GM18907 (cell line): Measurements from ENCODE around the gene NOC2L.
"Not testable (repeated sequence)": the region's sequence is repeated elsewhere in the genome, so short reads cannot be mapped to it uniquely, and the experiment has no call there.

Experiments
- ATAC-seq: cut with Tn5 transposase; IDR thresholded peaks from one replicate; pipeline ENCODE4 v1.9.1; 2021; ENCODE audit warnings: mild to moderate bottlenecking, moderate library complexity; ENCODE audit not compliant: unreplicated experiment

NOC2L gene

GRCh38 chr1:994546-994945, 35.5 kb upstream of the NOC2L start:
- not testable (repeated sequence) for ATAC-seq

DNA sequence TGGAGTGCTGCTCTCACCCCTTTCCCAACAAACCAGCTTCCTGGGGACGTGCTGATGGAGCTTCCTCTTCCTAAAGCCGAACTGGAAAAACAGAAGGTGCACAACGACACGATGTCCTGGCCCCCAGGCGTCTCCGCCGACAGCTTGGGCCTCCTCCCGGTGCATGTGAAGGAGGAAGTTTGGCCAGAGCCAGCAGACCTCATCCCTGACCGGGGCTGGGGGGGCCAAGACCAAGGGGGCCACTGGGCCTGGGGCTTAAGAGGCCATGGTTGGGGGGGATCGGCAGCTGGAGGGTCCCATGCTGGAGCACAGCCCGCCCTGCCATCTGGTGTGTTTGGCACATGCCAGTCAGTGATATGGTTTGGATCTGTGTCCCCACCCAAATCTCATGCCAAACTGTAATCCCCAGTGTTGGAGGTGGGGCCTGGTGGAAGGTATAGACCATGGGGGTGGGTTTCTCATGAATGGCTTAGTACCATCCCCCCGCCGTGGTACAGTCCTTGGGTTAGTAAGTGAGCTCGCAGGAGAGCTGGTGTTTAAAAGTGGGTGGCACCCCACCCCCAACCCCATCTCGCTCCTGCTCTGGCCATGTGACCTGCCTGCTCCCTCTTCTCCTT, 34.4 kb upstream of the NOC2L start:
- no peak for ATAC-seq

DNA sequence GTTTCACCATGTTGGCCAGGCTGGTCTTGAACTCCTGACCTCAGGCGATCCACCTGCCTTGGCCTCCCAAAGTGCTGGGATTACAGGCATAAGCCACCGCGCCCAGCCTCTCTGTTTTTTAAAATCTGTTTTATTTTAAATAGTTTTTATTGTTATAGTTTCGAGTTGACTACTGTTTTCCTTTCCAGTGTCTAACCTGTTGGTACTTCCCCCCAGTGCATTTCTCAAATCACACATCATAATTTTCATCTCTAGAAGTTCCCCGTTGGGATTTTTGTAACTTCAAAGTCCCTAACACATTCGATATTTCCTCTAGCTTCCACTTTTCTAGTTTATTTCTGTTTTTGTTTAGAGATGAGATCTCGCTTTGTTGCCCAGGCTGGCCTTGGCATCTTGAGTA, 33.3 kb upstream of the NOC2L start:
- no peak for ATAC-seq

DNA sequence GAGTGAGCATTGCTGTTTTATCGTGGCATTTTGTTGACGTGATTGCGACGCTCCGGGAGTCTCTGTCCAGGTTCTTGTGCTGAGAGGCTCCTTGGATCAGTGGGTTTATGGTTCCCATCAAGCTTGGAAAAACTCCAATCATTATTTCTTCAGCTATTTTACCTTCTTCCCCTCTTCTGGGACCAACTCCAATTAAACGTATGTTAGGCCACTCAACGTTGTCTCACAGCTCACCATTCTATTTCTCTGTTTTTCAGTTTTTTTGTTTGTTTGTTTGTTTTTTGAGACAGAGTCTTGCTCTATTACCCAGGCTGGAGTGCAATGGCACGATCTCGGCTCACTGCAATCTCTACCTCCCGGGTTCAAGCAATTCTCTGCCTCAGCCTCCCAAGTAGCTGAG, 32.8 kb upstream of the NOC2L start:
- ATAC-seq, result no peak

GRCh38 chr1:991275-991674, 32.2 kb upstream of the NOC2L start:
- ATAC-seq, result not testable (repeated sequence)

GRCh38 chr1:988061-988460, 29.0 kb upstream of the NOC2L start:
- not testable (repeated sequence) for ATAC-seq

DNA sequence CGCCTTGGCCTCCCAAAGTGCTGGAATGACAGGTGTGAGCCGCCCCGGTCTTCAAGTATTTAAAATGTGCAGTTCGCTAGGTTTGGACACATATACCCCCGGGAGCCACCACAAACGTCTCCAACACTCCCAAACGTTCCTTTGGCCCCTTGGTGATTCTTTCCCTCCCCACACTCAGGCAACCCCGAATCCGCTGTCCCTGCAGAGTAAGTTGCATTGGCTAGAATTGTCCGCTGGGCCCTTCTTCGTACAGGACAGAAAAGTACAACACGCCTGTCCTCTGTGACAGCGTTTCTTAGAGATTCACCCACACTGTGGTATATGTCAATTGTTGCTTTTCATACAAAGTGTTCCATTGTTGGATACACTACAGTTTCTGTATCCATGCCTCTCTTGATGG, 26.1 kb upstream of the NOC2L start:
- no peak for ATAC-seq

DNA sequence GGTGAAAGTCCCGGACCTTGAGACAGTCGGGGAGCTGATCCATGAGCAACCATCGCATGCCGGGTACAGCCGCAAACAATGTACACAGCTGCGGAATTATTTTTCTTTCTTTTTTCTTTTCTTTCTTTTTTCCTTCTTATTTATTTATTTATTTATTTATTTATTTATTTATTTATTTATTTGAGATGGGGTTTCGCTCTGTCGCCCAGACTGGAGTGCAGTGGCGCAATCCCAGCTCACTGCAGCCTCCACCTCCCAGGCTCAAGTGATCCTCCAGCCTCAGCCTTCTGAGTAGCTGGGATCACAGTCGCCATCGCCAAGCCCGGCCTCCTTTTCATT, 25.4 kb upstream of the NOC2L start:
- ATAC-seq, result no peak

GRCh38 chr1:983798-984475, 24.9 kb upstream of the NOC2L start:
- no peak for ATAC-seq

DNA sequence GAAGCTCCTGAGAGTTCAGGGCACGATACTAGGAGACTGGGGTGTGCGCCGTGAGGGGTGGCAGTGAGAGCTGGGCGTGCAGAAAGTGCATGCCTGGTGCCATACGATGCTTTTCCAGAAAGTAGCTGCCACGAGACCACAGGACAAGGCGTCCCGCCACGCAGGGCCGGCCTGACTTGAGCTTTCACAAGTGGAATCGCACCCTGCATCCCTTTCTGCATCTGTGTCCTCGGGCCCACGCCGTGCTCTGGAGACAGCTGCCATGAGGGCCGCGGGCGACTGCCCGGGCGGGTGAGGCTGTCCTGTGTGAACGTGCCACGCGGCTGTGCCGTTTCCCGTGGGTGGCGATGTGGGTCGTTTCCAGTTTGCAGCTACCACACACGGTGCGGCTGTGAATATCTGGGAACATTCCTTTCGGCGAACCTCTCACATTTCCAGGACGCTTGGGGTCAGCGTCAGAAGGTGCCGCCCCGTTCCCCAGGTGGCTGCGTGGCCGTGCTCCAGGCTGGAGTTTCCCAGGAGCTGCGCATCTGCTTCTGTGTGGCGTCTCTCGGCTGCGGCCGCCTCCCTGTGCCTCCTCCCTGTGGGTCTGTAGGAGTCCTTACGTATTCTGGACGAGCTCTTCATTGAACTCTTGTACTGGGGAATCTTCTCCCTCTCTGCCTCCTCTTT, 23.8 kb upstream of the NOC2L start:
- ATAC-seq, result no peak

DNA sequence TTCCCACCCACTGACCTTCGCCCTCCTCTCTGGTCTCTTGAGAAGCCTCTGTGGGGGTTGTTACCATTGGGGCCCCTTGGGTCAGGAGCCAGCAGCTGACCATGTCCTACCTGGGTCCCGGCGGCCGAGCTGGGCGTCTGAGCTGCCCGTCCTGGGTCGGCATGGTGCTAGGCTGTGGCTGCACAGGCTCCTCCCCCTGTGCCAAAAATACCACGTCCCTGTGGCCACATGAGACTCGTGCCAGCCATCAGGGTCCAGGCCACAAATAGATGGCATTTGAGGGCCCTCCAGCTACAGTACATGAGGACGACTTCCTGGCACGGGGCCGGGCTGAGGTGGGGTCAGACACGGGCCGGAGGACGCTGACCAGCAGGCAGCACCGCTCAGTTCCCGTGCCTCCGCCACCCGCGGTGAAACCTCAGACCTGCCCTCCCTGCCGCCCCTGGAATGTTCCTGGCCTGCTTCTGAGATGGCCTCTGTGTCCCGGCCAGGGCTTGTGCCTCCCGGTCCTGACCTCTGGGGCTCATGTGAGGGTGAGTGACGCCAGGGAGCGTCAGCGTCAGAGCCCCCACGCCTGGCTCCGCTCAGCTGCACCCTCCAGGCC, 23.0 kb upstream of the NOC2L start, which contains the start of gene PERM1:
PERM1 (minus strand) TSS at position 139 of the 604 bp plus-strand sequence. CDS start 1,064 bp downstream, outside the sequence.
- no peak for ATAC-seq

- no peak for ATAC-seq
Measured at GRCh38 chr1:981491-981954, 22.5 kb upstream of the NOC2L start.

GRCh38 chr1:980602-981395, 21.7 kb upstream of the NOC2L start:
- no peak for ATAC-seq

DNA sequence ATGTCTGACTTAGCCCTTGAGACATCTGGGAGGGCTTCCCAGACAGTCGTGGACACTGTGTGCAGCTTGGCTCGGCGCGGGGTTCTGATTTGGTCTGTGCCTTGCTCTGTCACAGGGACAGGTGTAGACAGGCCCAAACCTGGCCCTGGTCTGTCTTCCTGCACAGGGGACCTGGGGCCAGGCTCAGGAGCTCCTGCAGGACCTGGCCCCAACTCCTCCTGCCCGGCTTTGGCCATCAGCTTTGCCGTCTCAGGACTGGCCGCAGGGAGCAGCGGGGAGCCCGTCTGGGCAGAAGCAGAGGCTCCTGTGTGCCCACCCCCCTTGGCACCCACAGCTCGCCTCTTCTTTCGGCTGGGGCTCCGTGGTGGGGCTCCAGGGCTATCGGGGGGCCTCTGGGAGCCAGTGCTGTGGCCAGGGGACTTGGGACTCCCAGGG, 21.1 kb upstream of the NOC2L start:
- no peak for ATAC-seq

DNA sequence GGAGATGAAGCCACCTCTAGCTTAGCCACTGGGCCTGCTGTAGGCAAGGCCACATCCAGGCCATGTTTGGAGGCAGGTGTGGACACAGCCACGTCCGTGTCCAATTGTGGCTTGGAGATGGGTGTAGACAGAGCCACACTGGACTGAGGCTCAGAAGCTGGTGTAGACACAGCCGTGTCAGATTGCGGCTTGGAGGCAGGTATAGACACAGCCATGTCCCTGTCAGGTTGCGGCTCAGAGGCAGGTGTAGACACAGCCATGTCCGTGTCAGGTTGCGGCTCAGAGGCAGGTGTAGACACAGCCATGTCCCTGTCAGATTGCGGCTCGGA, 20.7 kb upstream of the NOC2L start:
- no peak for ATAC-seq

- no peak for ATAC-seq
Measured at GRCh38 chr1:978835-979743, 20.0 kb upstream of the NOC2L start.

- no peak for ATAC-seq
Measured at GRCh38 chr1:978069-978834, 19.2 kb upstream of the NOC2L start.

- ATAC-seq, result not testable (repeated sequence)
Measured at GRCh38 chr1:976791-977190, 17.7 kb upstream of the NOC2L start.
